Retinal pigment epithelial cell (primary cell): ENCODE measurements around the gene ERN2.
"Not testable (repeated sequence)": the region's sequence is repeated elsewhere in the genome, so short reads cannot be mapped to it uniquely, and the experiment has no call there.

ENCODE experiments used
- DNase-seq: peaks from one replicate; pipeline ENCODE4 v3.0.0-alpha.2; 2010; ENCODE audit warnings: low read depth
- H3K4me3 ChIP-seq: 2 replicates; pipeline ENCODE4 v1.5.1; 2011; ENCODE audit warnings: mild to moderate bottlenecking, low read length, control low read depth, moderate library complexity
- CTCF ChIP-seq: conservative IDR thresholded peaks from 2 replicates; pipeline ENCODE4 v1.5.1; 2011; ENCODE audit warnings: low read depth, low read length, control low read depth, inconsistent platforms

Gene ERN2

GRCh38 chr16:23748630-23749029, 35.6 kb upstream of the ERN2 start:
- no peak overlapping the region for H3K4me3 ChIP-seq
- DNase-seq: no peak
- no peak for TF ChIP-seq CTCF

GRCh38 chr16:23745263-23745662, 32.2 kb upstream of the ERN2 start:
- no peak for DNase-seq
- TF ChIP-seq CTCF: no peak
- H3K4me3 ChIP-seq: no peak overlapping the region

GRCh38 chr16:23742766-23743165, 29.7 kb upstream of the ERN2 start:
- no peak for TF ChIP-seq CTCF
- no peak for DNase-seq
- H3K4me3 ChIP-seq: no peak overlapping the region

- no peak for DNase-seq
- no peak overlapping the region for H3K4me3 ChIP-seq
- no peak for TF ChIP-seq CTCF
These were observed 28.8 kb upstream of the ERN2 start for GRCh38 chr16:23741675-23742303.

- no peak overlapping the region for H3K4me3 ChIP-seq
- no peak for TF ChIP-seq CTCF
- DNase-seq: no peak
These were observed 26.5 kb upstream of the ERN2 start for GRCh38 chr16:23739516-23739915.

- not testable (repeated sequence) for DNase-seq, H3K4me3 ChIP-seq
These were observed 24.5 kb upstream of the ERN2 start for GRCh38 chr16:23737423-23738028.

- DNase-seq: no peak
- no peak overlapping the region for H3K4me3 ChIP-seq
- TF ChIP-seq CTCF: no peak
These were observed 21.3 kb upstream of the ERN2 start for GRCh38 chr16:23734176-23734893.
